ENCODE data around the gene RPTOR. TPM values are rescaled to one million over a fixed set of nuclear protein-coding genes. Genes with fewer than 3 reads are reported as not detected.
A peak's percentile ranks its signal among the peaks of the same experiment; 100 is the strongest.
"Not testable (repeated sequence)": the region's sequence is repeated elsewhere in the genome, so short reads cannot be mapped to it uniquely, and the experiment has no call there.

The RPTOR gene
- total RNA-seq, 1 donor, result 27.9 TPM

DNA sequence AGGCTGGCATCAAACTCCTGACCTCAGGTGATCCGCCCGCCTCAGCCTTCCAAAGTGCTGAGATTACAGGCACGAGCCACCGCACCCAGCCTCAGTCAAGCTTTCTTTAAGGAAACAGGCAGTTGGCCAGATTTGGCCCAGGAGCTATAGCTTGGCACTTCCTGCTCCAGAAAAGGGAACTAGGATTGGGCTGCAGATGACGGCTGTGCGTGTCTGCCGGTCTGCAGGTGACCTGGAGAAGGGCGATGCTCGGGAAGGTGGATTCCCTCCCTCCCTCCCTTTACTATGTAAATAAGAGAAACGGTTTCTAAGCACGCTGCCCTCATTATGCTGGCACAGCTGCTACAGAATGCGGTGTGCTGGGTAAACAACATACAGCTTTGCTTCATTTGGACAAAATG is 215.9 kb downstream of the RPTOR start:
- H3K4me2 ChIP-seq (ENCODE audit: insufficient read depth, low read length), result peak overlapping the region; percentile 71
- no peak for DNase-seq (ENCODE audit: insufficient read length, low spot score, missing footprints)
- H2AFZ ChIP-seq (ENCODE audit: low read length), result no peak overlapping the region
- H3K9me3 ChIP-seq (ENCODE audit: low read depth, low read length), result no peaks in the 10 kb centered on the region
- peak overlapping the region; percentile 70 for H3K27ac ChIP-seq (ENCODE audit: low read depth, low read length)
- H3K79me2 ChIP-seq (ENCODE audit: insufficient read depth, low read length), result no peaks in the 10 kb centered on the region
- H3K4me1 ChIP-seq (ENCODE audit: insufficient read depth, low read length), result peaks cover 18% of the 10 kb centered on the region
- no peaks in the 10 kb centered on the region for H3K36me3 ChIP-seq (ENCODE audit: insufficient read depth, low read length)
- H3K4me3 ChIP-seq (ENCODE audit: insufficient read depth, low read length), result no peak overlapping the region
- H4K20me1 ChIP-seq (ENCODE audit: insufficient read depth, low read length), result no peaks in the 10 kb centered on the region
- TF ChIP-seq, protein P1, sequence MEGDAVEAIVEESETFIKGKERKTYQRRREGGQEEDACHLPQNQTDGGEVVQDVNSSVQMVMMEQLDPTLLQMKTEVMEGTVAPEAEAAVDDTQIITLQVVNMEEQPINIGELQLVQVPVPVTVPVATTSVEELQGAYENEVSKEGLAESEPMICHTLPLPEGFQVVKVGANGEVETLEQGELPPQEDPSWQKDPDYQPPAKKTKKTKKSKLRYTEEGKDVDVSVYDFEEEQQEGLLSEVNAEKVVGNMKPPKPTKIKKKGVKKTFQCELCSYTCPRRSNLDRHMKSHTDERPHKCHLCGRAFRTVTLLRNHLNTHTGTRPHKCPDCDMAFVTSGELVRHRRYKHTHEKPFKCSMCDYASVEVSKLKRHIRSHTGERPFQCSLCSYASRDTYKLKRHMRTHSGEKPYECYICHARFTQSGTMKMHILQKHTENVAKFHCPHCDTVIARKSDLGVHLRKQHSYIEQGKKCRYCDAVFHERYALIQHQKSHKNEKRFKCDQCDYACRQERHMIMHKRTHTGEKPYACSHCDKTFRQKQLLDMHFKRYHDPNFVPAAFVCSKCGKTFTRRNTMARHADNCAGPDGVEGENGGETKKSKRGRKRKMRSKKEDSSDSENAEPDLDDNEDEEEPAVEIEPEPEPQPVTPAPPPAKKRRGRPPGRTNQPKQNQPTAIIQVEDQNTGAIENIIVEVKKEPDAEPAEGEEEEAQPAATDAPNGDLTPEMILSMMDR (IDR thresholded peaks at IDR 0.05; ENCODE audit: extremely low read depth, low read depth, low read length), result no peak
- no peaks in the 10 kb centered on the region for H3K27me3 ChIP-seq (ENCODE audit: insufficient read depth, low read length)

DNA sequence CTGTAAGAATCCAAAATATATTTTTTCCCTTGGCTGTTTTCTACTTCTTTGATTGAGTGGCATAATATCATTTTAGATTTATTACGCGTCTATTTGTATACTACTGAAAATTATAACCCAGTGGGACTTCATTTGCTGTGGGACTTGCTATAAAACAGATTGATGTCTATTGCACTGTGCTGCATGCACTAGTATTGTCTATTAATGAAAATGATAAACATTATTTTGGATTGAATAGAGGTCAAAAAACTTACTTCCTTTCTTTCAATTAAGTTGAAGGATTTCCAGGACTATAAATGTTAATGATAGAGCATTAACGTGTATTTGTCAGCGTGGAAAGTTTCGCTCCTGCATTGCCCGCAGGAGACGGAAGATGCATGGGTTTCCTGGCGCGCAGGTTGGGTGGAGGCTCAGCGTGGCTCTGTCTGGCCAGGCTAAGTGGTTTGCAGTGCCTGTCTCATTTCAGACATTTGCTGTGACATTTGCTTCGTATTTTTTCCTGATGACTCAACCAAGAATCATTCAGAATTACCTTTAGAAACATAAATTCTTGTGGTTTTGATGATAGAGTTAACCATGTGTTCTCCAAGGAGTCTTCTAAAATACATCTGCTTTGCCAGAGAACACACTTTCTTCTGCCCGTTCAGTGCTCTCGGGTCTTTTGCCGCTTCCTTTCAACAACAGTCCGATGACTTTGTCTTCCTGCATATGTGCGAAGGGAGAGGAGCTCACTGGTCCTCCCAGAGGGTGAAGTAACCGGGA is 216.7 kb downstream of the RPTOR start:
- H2AFZ ChIP-seq (ENCODE audit: low read length), result peak overlapping the region; percentile 9

DNA sequence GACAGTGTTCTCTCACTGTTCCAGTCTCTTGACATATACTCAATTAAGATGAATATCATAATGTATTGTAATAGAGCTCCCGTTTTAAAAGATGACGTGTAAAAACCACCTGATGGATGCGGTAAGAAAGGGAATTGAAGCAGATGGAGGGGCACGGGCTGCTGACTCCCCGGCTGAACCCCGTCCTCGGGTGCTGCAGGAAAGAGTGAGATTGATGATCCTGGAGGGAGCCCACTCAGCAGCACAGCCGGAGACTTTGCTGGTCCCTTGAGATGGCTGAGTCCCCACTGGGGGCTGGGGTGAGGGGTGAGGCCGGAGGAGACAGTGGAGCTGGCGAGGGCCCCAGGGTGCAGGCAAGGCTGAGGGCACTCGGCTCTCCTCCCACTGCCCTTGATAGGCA is 217.4 kb downstream of the RPTOR start:
- Histone ChIP-seq H2AFZ (ENCODE audit: low read length) (no peak overlapping the region), H3K79me2 (ENCODE audit: insufficient read depth, low read length) (no peaks in the 10 kb centered on the region), H3K27ac (ENCODE audit: low read depth, low read length) (peak overlapping the region; percentile 70), H3K4me3 (ENCODE audit: insufficient read depth, low read length) (no peak overlapping the region), H4K20me1 (ENCODE audit: insufficient read depth, low read length) (no peaks in the 10 kb centered on the region), H3K9me3 (ENCODE audit: low read depth, low read length) (no peaks in the 10 kb centered on the region), H3K27me3 (ENCODE audit: insufficient read depth, low read length) (no peaks in the 10 kb centered on the region), H3K4me1 (ENCODE audit: insufficient read depth, low read length) (peaks cover 18% of the 10 kb centered on the region), H3K36me3 (ENCODE audit: insufficient read depth, low read length) (no peaks in the 10 kb centered on the region), H3K4me2 (ENCODE audit: insufficient read depth, low read length) (peak overlapping the region; percentile 71)
- peak; percentile 55 for DNase-seq (ENCODE audit: insufficient read length, low spot score, missing footprints)
- TF ChIP-seq, protein P1 (IDR thresholded peaks at IDR 0.05; ENCODE audit: extremely low read depth, low read depth, low read length), result no peak

More for the DNA sequence above, 216.7 kb downstream of the RPTOR start:
- Histone ChIP-seq H3K27me3 (ENCODE audit: insufficient read depth, low read length) (no peaks in the 10 kb centered on the region), H3K27ac (ENCODE audit: low read depth, low read length) (peak overlapping the region; percentile 70), H3K4me3 (ENCODE audit: insufficient read depth, low read length) (peak overlapping the region; percentile 59), H4K20me1 (ENCODE audit: insufficient read depth, low read length) (no peaks in the 10 kb centered on the region), H3K4me2 (ENCODE audit: insufficient read depth, low read length) (peak overlapping the region; percentile 71), H3K4me1 (ENCODE audit: insufficient read depth, low read length) (peaks cover 18% of the 10 kb centered on the region), H3K36me3 (ENCODE audit: insufficient read depth, low read length) (no peaks in the 10 kb centered on the region), H3K9me3 (ENCODE audit: low read depth, low read length) (no peaks in the 10 kb centered on the region), H3K79me2 (ENCODE audit: insufficient read depth, low read length) (no peaks in the 10 kb centered on the region)
- peak; percentile 88 for DNase-seq (ENCODE audit: insufficient read length, low spot score, missing footprints)
- TF ChIP-seq, protein P1 (IDR thresholded peaks at IDR 0.05; ENCODE audit: extremely low read depth, low read depth, low read length), result no peak

DNA sequence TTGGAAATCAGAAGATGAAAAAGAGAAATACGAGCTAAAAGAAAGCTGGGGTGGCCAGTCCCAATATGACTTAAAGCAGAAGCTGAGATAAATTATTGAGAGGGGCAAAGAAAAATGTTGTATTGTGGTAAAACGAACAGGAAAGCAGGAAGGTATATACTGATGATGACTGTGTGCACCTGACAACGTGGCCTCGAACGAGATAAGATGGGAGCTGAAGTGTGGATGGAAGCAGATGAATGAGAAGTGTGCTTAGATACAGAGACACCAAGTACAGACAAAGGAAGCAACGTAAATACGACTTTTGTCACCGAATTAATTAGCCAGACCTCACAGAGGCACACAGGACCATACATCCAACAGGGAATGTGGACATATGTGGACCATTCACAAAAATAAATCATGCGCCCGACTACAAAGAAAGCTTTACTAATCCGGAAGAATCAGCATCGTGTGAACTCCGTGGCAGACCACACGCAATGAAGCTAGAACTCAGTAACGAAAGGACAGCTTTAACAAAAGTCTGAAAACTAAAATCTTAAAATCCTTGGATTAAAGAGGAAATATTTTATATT is 218.7 kb downstream of the RPTOR start:
- Histone ChIP-seq H3K27me3 (ENCODE audit: insufficient read depth, low read length) (no peaks in the 10 kb centered on the region), H3K79me2 (ENCODE audit: insufficient read depth, low read length) (no peaks in the 10 kb centered on the region), H3K36me3 (ENCODE audit: insufficient read depth, low read length) (no peaks in the 10 kb centered on the region), H3K4me3 (ENCODE audit: insufficient read depth, low read length) (no peak overlapping the region), H3K4me1 (ENCODE audit: insufficient read depth, low read length) (peaks cover 18% of the 10 kb centered on the region), H4K20me1 (ENCODE audit: insufficient read depth, low read length) (peaks cover 2% of the 10 kb centered on the region), H2AFZ (ENCODE audit: low read length) (no peak overlapping the region), H3K4me2 (ENCODE audit: insufficient read depth, low read length) (no peak overlapping the region), H3K27ac (ENCODE audit: low read depth, low read length) (no peak overlapping the region), H3K9me3 (ENCODE audit: low read depth, low read length) (no peaks in the 10 kb centered on the region)
- peak; percentile 43 for DNase-seq (ENCODE audit: insufficient read length, low spot score, missing footprints)
- TF ChIP-seq, protein P1 (IDR thresholded peaks at IDR 0.05; ENCODE audit: extremely low read depth, low read depth, low read length), result no peak

DNA sequence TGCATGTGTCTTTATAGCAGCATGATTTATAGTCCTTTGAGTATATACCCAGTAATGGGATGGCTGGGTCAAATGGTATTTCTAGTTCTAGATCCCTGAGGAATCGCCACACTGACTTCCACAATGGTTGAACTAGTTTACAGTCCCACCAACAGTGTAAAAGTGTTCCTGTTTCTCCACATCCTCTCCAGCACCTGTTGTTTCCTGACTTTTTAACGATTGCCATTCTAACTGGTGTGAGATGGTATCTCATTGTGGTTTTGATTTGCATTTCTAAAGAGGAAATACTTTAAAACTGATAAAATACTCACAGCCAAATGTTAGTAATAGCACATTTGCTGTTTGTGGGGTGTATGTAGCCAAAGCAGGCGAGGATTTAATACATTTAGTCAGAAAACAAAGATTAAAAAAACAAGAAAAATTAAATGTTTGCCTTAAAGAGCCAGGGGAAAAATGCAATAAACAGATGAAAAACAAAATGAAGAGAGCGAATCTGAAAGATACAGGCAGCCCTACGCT is 220.0 kb downstream of the RPTOR start:
- not testable (repeated sequence) for H3K4me2 ChIP-seq (ENCODE audit: insufficient read depth, low read length); H3K4me3 ChIP-seq (ENCODE audit: insufficient read depth, low read length)

More for the DNA sequence above, 220.0 kb downstream of the RPTOR start:
- not testable (repeated sequence) for H3K79me2 ChIP-seq (ENCODE audit: insufficient read depth, low read length); H3K36me3 ChIP-seq (ENCODE audit: insufficient read depth, low read length); H3K27me3 ChIP-seq (ENCODE audit: insufficient read depth, low read length); H3K27ac ChIP-seq (ENCODE audit: low read depth, low read length); H3K9me3 ChIP-seq (ENCODE audit: low read depth, low read length); H4K20me1 ChIP-seq (ENCODE audit: insufficient read depth, low read length); DNase-seq (ENCODE audit: insufficient read length, low spot score, missing footprints); H2AFZ ChIP-seq (ENCODE audit: low read length)
- peaks cover 18% of the 10 kb centered on the region for H3K4me1 ChIP-seq (ENCODE audit: insufficient read depth, low read length)
